ENCODE data around the gene SYNGR3.

DNA sequence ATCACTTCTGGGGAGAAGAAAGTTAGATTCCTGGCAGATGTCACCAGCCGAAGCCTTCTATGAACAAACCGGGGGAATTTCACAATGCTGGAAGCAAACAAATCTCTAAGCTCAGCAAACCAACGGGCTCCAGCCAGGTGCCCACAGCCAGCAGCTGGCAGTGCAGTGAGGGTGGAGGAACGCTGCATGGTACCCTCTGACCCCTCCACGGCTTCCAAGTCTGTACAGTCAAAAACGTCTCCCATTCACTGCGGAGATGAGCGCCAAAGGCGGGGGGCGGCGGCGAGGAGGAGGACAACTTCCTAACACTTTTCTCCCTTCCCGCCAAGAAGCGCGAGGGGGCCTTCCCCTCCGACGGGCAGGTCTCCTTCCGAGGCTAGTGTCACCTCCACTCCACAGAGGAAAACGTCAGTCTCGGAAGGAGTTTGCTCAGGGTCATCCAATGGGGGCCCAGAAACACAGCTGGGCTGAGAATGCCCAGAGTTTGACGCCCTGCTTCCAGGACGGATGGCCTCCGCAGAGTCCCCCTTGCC is 18.9 kb downstream of the SYNGR3 start:
- TF ChIP-seq POLR2AphosphoS5 (IDR thresholded peaks at IDR 0.05) (no peak), SMC3 (conservative IDR thresholded peaks at IDR 0.05; ENCODE audit: poor library complexity) (no peak), TAF1 (IDR thresholded peaks at IDR 0.05; ENCODE audit: low read depth) (no peak), EZH2 (IDR thresholded peaks at IDR 0.05; ENCODE audit: borderline replicate concordance, insufficient read depth, low read length, poor library complexity, severe bottlenecking) (no peak), RAD21 (conservative IDR thresholded peaks at IDR 0.05) (no peak), MXI1 (conservative IDR thresholded peaks at IDR 0.05; ENCODE audit: poor library complexity, severe bottlenecking) (no peak)
- TF ChIP-seq, protein P1, sequence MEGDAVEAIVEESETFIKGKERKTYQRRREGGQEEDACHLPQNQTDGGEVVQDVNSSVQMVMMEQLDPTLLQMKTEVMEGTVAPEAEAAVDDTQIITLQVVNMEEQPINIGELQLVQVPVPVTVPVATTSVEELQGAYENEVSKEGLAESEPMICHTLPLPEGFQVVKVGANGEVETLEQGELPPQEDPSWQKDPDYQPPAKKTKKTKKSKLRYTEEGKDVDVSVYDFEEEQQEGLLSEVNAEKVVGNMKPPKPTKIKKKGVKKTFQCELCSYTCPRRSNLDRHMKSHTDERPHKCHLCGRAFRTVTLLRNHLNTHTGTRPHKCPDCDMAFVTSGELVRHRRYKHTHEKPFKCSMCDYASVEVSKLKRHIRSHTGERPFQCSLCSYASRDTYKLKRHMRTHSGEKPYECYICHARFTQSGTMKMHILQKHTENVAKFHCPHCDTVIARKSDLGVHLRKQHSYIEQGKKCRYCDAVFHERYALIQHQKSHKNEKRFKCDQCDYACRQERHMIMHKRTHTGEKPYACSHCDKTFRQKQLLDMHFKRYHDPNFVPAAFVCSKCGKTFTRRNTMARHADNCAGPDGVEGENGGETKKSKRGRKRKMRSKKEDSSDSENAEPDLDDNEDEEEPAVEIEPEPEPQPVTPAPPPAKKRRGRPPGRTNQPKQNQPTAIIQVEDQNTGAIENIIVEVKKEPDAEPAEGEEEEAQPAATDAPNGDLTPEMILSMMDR (IDR thresholded peaks at IDR 0.05; ENCODE audit: poor library complexity, severe bottlenecking): no peak
